HG02884 (cell line): Measurements from ENCODE around the gene TPRKB.
"Not testable (repeated sequence)": the region's sequence is repeated elsewhere in the genome, so short reads cannot be mapped to it uniquely, and the experiment has no call there.

Experiments used
- ATAC-seq: cut with Tn5 transposase; IDR thresholded peaks from one replicate; pipeline ENCODE4 v1.9.1; 2021; ENCODE audit warnings: mild to moderate bottlenecking, moderate library complexity; ENCODE audit not compliant: unreplicated experiment

TPRKB gene

GRCh38 chr2:73740767-73741166 is 3.6 kb upstream of the TPRKB start:
- ATAC-seq = no peak

GRCh38 chr2:73739101-73739500 is 2.0 kb upstream of the TPRKB start:
- ATAC-seq = no peak

- ATAC-seq = no peak
Measured at GRCh38 chr2:73736378-73736777, 767 bp downstream of the TPRKB start.

GRCh38 chr2:73730810-73731209 is 6.3 kb downstream of the TPRKB start:
- no peak for ATAC-seq

- ATAC-seq = no peak
Measured at GRCh38 chr2:73728711-73729110, 8.4 kb downstream of the TPRKB start.

- no peak for ATAC-seq
Measured at GRCh38 chr2:73728043-73728442, 9.1 kb downstream of the TPRKB start.

GRCh38 chr2:73726657-73727056 is 10.5 kb downstream of the TPRKB start:
- ATAC-seq = not testable (repeated sequence)

- no peak for ATAC-seq
Measured at GRCh38 chr2:73718851-73719621, 18.1 kb downstream of the TPRKB start.

GRCh38 chr2:73718421-73718820 is 18.7 kb downstream of the TPRKB start:
- no peak for ATAC-seq

GRCh38 chr2:73717695-73718094 is 19.4 kb downstream of the TPRKB start:
- ATAC-seq = not testable (repeated sequence)

- ATAC-seq = no peak
Measured at GRCh38 chr2:73717251-73717606, 19.9 kb downstream of the TPRKB start.

- ATAC-seq = no peak
Measured at GRCh38 chr2:73716543-73717250, 20.4 kb downstream of the TPRKB start.

GRCh38 chr2:73714091-73714490 is 23.1 kb downstream of the TPRKB start:
- no peak for ATAC-seq

- no peak for ATAC-seq
Measured at GRCh38 chr2:73708527-73708926, 28.6 kb downstream of the TPRKB start.

- ATAC-seq = no peak
Measured at GRCh38 chr2:73707636-73708035, 29.5 kb downstream of the TPRKB start.

- no peak for ATAC-seq
Measured at GRCh38 chr2:73707058-73707457, 30.1 kb downstream of the TPRKB start.

- no peak for ATAC-seq
Measured at GRCh38 chr2:73705091-73705490, 32.1 kb downstream of the TPRKB start.

GRCh38 chr2:73704285-73704684 is 32.9 kb downstream of the TPRKB start:
- no peak for ATAC-seq

- no peak for ATAC-seq
Measured at GRCh38 chr2:73703675-73704074, 33.5 kb downstream of the TPRKB start.

- ATAC-seq = not testable (repeated sequence)
Measured at GRCh38 chr2:73702852-73703493, 34.2 kb downstream of the TPRKB start.

- ATAC-seq = no peak
Measured at GRCh38 chr2:73701968-73702665, 35.0 kb downstream of the TPRKB start.

GRCh38 chr2:73701448-73701765 is 35.7 kb downstream of the TPRKB start:
- not testable (repeated sequence) for ATAC-seq
